RWPE1 (cell line): ENCODE measurements around the gene PIGL.

Source experiments
- CTCF ChIA-PET: fragments of 350-600 bp; sonication (Branson Sonifier 250); formaldehyde crosslinking; extraction: SDS; loops from one replicate; lab custom pipeline; 2021; lab: Yijun Ruan, JAX
- POLR2A ChIA-PET: fragments of 400-600 bp; formaldehyde crosslinking; extraction: SDS; loops from one replicate; lab custom pipeline; 2020; ENCODE audit warnings: antibody characterized with exemption; ENCODE audit not compliant: low non-redundant PET; lab: Yijun Ruan, JAX
- DNase-seq: peaks from one replicate; pipeline ENCODE4 v3.0.0; 2012; ENCODE audit warnings: low spot score
- H3K27ac ChIP-seq: fragments of 450-650 bp; 2 replicates; pipeline ENCODE4 v1.5.1; 2017
- CTCF ChIP-seq: fragments of 450-650 bp; conservative IDR thresholded peaks from 2 replicates; pipeline ENCODE4 v1.5.1; 2017; ENCODE audit warnings: low read depth, mild to moderate bottlenecking

The PIGL gene

GRCh38 chr17:16327018-16327417 lies 110.0 kb downstream of the PIGL start:
- no peak for DNase-seq
- ChIA-PET CTCF (interaction anchor here (0.6 to 1.2 kb wide), 2 partner anchors 37 to 42 kb away, joined by 3 read pairs; no protein-coding TSS in a partner anchor), POLR2A (no interaction called here)
- TF ChIP-seq CTCF = no peak
- H3K27ac ChIP-seq = no peak overlapping the region

- H3K27ac ChIP-seq = peak overlapping the region; percentile 59
- ChIA-PET POLR2A (no interaction called here), CTCF (interaction anchor here (0.7 kb wide), 1 partner anchor 9 kb away, joined by 3 read pairs; no protein-coding TSS in a partner anchor)
- no peak for DNase-seq
- TF ChIP-seq CTCF = no peak
These were observed 112.0 kb downstream of the PIGL start for GRCh38 chr17:16328997-16329396.

DNA sequence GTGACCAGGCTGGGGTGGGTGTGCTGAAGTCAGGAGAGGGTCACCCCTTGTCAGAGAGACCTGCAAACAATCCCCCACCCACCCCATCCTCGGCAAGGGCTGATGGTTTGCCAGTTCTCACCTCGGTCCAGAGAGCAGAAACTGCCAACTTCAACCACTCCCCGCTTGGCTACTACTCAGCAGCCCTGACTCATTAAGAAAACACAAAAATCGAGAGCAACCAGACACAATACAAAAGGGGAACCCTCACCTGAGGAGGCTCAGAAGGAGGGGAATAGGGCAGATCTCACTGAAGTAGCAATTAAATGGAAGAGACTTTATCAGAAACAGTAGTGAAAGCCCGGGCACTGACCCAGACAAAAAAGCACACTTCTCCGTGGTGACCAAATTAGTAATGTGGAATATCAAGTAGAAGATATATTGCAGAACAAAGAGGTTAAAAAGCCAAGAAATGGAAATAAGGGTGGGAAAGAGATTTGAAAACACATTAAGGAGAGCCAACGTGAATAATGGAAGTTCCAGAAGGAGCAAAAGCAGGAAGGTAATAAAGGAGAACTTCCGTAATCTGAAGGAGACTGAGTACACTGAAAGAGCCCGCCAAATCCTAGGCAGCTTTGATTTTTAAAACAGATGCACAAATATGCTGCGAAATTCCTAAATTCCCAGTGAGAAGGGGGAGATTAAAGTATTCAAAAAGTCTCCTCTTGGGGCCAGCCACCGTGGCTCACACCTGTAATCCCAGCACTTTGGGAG lies 112.7 kb downstream of the PIGL start:
- no peak for TF ChIP-seq CTCF
- H3K27ac ChIP-seq = peak overlapping the region; percentile 59
- CTCF ChIA-PET = no interaction called here
- peak; percentile 65 for DNase-seq
- POLR2A ChIA-PET = no interaction called here

GRCh38 chr17:16338391-16338790 lies 121.4 kb downstream of the PIGL start:
- no peak for TF ChIP-seq CTCF
- ChIA-PET POLR2A (no interaction called here), CTCF (no interaction called here)
- H3K27ac ChIP-seq = no peak overlapping the region
- no peak for DNase-seq

- no peak for DNase-seq
- ChIA-PET POLR2A (no interaction called here), CTCF (no interaction called here)
- no peak overlapping the region for H3K27ac ChIP-seq
- TF ChIP-seq CTCF = no peak
These were observed 122.4 kb downstream of the PIGL start for GRCh38 chr17:16339402-16339801.

- DNase-seq = no peak
- POLR2A ChIA-PET = no interaction called here
- CTCF ChIA-PET = interaction anchor here (0.6 kb wide), 2 partner anchors 249 to 863 kb away, joined by 3 read pairs; no protein-coding TSS in a partner anchor
- no peak for TF ChIP-seq CTCF
- no peak overlapping the region for H3K27ac ChIP-seq
These were observed 122.9 kb downstream of the PIGL start for GRCh38 chr17:16339959-16340358.
